Measurements from ENCODE around the gene EN1. TPM values are rescaled to one million over a fixed set of nuclear protein-coding genes. Genes with fewer than 3 reads are reported as not detected.
A peak's percentile ranks its signal among the peaks of the same experiment; 100 is the strongest.

Gene EN1
- total RNA-seq, 4 donors from 2014 or later = not detected

GRCh38 chr2:118837621-118838020 is 9.8 kb downstream of the EN1 start:
- Histone ChIP-seq H3K4me3 (no peak overlapping the region), H3K27ac (no peak overlapping the region), H3K36me3 (no peaks in the 10 kb centered on the region), H3K4me1 (peaks cover 0 to 14% of the 10 kb centered on the region in 2 donors), H3K27me3 (peaks cover 0 to 65% of the 10 kb centered on the region in 2 donors), H3K9me3 (no peaks in the 10 kb centered on the region)
- DNase-seq = no peak
- intact Hi-C loops (cut with DNase I; ENCODE audit: low total_unique reads) = no loop called here
- no peak for TF ChIP-seq POLR2A (IDR thresholded peaks at IDR 0.05)
- no peak for TF ChIP-seq CTCF (IDR thresholded peaks at IDR 0.05)

- Histone ChIP-seq H3K4me3 (no peak overlapping the region), H3K4me1 (peaks cover 0 to 11% of the 10 kb centered on the region in 2 donors), H3K9me3 (no peaks in the 10 kb centered on the region), H3K27ac (no peak overlapping the region), H3K36me3 (no peaks in the 10 kb centered on the region), H3K27me3 (peaks cover 0 to 60% of the 10 kb centered on the region in 2 donors)
- intact Hi-C loops (cut with DNase I; ENCODE audit: low total_unique reads) = no loop called here
- DNase-seq = no peak
- no peak for TF ChIP-seq CTCF (IDR thresholded peaks at IDR 0.05)
- no peak for TF ChIP-seq POLR2A (IDR thresholded peaks at IDR 0.05)
Observed at GRCh38 chr2:118837067-118837466, 10.4 kb downstream of the EN1 start.

GRCh38 chr2:118836411-118836930 is 11.0 kb downstream of the EN1 start:
- H3K27ac ChIP-seq = no peak overlapping the region
- H3K9me3 ChIP-seq = no peaks in the 10 kb centered on the region
- H3K4me1 ChIP-seq = peaks cover 0 to 11% of the 10 kb centered on the region in 2 donors
- no peaks in the 10 kb centered on the region for H3K36me3 ChIP-seq
- intact Hi-C loops (cut with DNase I; ENCODE audit: low total_unique reads) = no loop called here
- H3K27me3 ChIP-seq = peaks cover 0 to 54% of the 10 kb centered on the region in 2 donors
- TF ChIP-seq POLR2A (IDR thresholded peaks at IDR 0.05) (no peak), CTCF (IDR thresholded peaks at IDR 0.05) (no peak)
- H3K4me3 ChIP-seq = no peak overlapping the region
- no peak for DNase-seq

GRCh38 chr2:118835746-118836410 is 11.6 kb downstream of the EN1 start:
- Histone ChIP-seq H3K27me3 (peaks cover 0 to 48% of the 10 kb centered on the region in 2 donors), H3K4me3 (peak overlapping the region; percentile 21 to 27), H3K36me3 (no peaks in the 10 kb centered on the region), H3K9me3 (no peaks in the 10 kb centered on the region), H3K27ac (no peak overlapping the region), H3K4me1 (peaks cover 0 to 11% of the 10 kb centered on the region in 2 donors)
- TF ChIP-seq CTCF (IDR thresholded peaks at IDR 0.05) (no peak), POLR2A (IDR thresholded peaks at IDR 0.05) (no peak)
- intact Hi-C loops (cut with DNase I; ENCODE audit: low total_unique reads) = no loop called here
- DNase-seq = no peak

- Histone ChIP-seq H3K9me3 (no peaks in the 10 kb centered on the region), H3K27ac (no peak overlapping the region), H3K4me1 (peaks cover 0 to 11% of the 10 kb centered on the region in 2 donors), H3K4me3 (peak overlapping the region; percentile 21 to 27), H3K36me3 (no peaks in the 10 kb centered on the region), H3K27me3 (peaks cover 0 to 47% of the 10 kb centered on the region in 2 donors)
- no peak for DNase-seq
- TF ChIP-seq POLR2A (IDR thresholded peaks at IDR 0.05) (no peak), CTCF (IDR thresholded peaks at IDR 0.05) (no peak)
- intact Hi-C loops (cut with DNase I; ENCODE audit: low total_unique reads) = no loop called here
Observed at GRCh38 chr2:118834901-118835745, 12.3 kb downstream of the EN1 start.
